ENCODE results near the gene ITM2C. TPM values are rescaled to one million over a fixed set of nuclear protein-coding genes. Genes with fewer than 3 reads are reported as not detected.
A peak's percentile ranks its signal among the peaks of the same experiment; 100 is the strongest.

ITM2C gene
- total RNA-seq, 1 donor from 2014 or later = 25.0 TPM

- H3K4me1 ChIP-seq = peaks cover 6% of the 10 kb centered on the region
- TF ChIP-seq CTCF (IDR thresholded peaks at IDR 0.05) = no peak
- no peak overlapping the region for H3K27ac ChIP-seq
- DNase-seq (no peak), ATAC-seq (no peak)
- no peak overlapping the region for H3K4me3 ChIP-seq
- H3K27me3 ChIP-seq = no peaks in the 10 kb centered on the region
- no peaks in the 10 kb centered on the region for H3K9me3 ChIP-seq
- H3K36me3 ChIP-seq = no peaks in the 10 kb centered on the region
- intact Hi-C loops (cut with DNase I) = no loop called here
Measured at GRCh38 chr2:230874876-230875275, 10.1 kb downstream of the ITM2C start.

- intact Hi-C loops (cut with DNase I) = no loop called here
- no peak for TF ChIP-seq CTCF (IDR thresholded peaks at IDR 0.05)
- H3K36me3 ChIP-seq = no peaks in the 10 kb centered on the region
- H3K4me3 ChIP-seq = no peak overlapping the region
- H3K4me1 ChIP-seq = peaks cover 6% of the 10 kb centered on the region
- ATAC-seq = no peak
- H3K9me3 ChIP-seq = no peaks in the 10 kb centered on the region
- no peaks in the 10 kb centered on the region for H3K27me3 ChIP-seq
- no peak overlapping the region for H3K27ac ChIP-seq
- peak; percentile 40 for DNase-seq
Measured at GRCh38 chr2:230875347-230876315, 10.9 kb downstream of the ITM2C start.

- H3K4me3 ChIP-seq = no peak overlapping the region
- no peak for TF ChIP-seq CTCF (IDR thresholded peaks at IDR 0.05)
- H3K27me3 ChIP-seq = no peaks in the 10 kb centered on the region
- H3K36me3 ChIP-seq = no peaks in the 10 kb centered on the region
- intact Hi-C loops (cut with DNase I) = no loop called here
- no peaks in the 10 kb centered on the region for H3K9me3 ChIP-seq
- H3K4me1 ChIP-seq = no peaks in the 10 kb centered on the region
- no peak overlapping the region for H3K27ac ChIP-seq
- ATAC-seq = peak; percentile 12
- no peak for DNase-seq
Measured at GRCh38 chr2:230877116-230877758, 12.5 kb downstream of the ITM2C start.

GRCh38 chr2:230877759-230878598 lies 13.2 kb downstream of the ITM2C start:
- ATAC-seq (peak; percentile 6), DNase-seq (peak; percentile 43)
- Histone ChIP-seq H3K4me1 (no peaks in the 10 kb centered on the region), H3K4me3 (no peak overlapping the region), H3K9me3 (no peaks in the 10 kb centered on the region), H3K27ac (no peak overlapping the region), H3K27me3 (no peaks in the 10 kb centered on the region), H3K36me3 (no peaks in the 10 kb centered on the region)
- no peak for TF ChIP-seq CTCF (IDR thresholded peaks at IDR 0.05)
- intact Hi-C loops (cut with DNase I) = no loop called here

- TF ChIP-seq CTCF (IDR thresholded peaks at IDR 0.05) = no peak
- H3K4me1 ChIP-seq = no peaks in the 10 kb centered on the region
- H3K27ac ChIP-seq = no peak overlapping the region
- ATAC-seq (no peak), DNase-seq (peak; percentile 37)
- H3K36me3 ChIP-seq = no peaks in the 10 kb centered on the region
- intact Hi-C loops (cut with DNase I) = no loop called here
- H3K27me3 ChIP-seq = no peaks in the 10 kb centered on the region
- H3K9me3 ChIP-seq = no peaks in the 10 kb centered on the region
- no peak overlapping the region for H3K4me3 ChIP-seq
Measured at GRCh38 chr2:230878599-230879188, 14.0 kb downstream of the ITM2C start.

Measured in upper lobe of right lung (tissue), 1 donor.